ENCODE measurements around the gene CHN2. TPM values are rescaled to one million over a fixed set of nuclear protein-coding genes. Genes with fewer than 3 reads are reported as not detected.
"Not testable (repeated sequence)": the region's sequence is repeated elsewhere in the genome, so short reads cannot be mapped to it uniquely, and the experiment has no call there.

The CHN2 gene
- total RNA-seq, 2 donors from 2014 or later: 0.59 TPM; not detected in 1

GRCh38 chr7:29258951-29259350 is 64.4 kb downstream of the CHN2 start:
- DNase-seq (ENCODE audit: low spot score in 2 of 2): no peak
- no peaks in the 10 kb centered on the region for H3K36me3 Mint-ChIP-seq
- H3K9me3 Mint-ChIP-seq: no peaks in the 10 kb centered on the region
- no peak for ATAC-seq
- H3K27ac Mint-ChIP-seq: no peak overlapping the region

- Mint-ChIP-seq H3K27ac (no peak overlapping the region), H3K9me3 (peaks cover 7 to 15% of the 10 kb centered on the region in 2 donors), H3K36me3 (peaks cover 0 to 7% of the 10 kb centered on the region in 2 donors)
- DNase-seq (ENCODE audit: low spot score in 2 of 2) (no peak), ATAC-seq (no peak)
These were observed 67.8 kb downstream of the CHN2 start for GRCh38 chr7:29262191-29262917.

GRCh38 chr7:29263601-29264207 is 69.1 kb downstream of the CHN2 start:
- DNase-seq (ENCODE audit: low spot score in 2 of 2); H3K36me3 Mint-ChIP-seq; ATAC-seq; H3K27ac Mint-ChIP-seq: not testable (repeated sequence)
- peaks cover 7 to 15% of the 10 kb centered on the region in 2 donors for H3K9me3 Mint-ChIP-seq

- Mint-ChIP-seq H3K36me3 (peaks cover 0 to 7% of the 10 kb centered on the region in 2 donors), H3K9me3 (peaks cover 7 to 15% of the 10 kb centered on the region in 2 donors), H3K27ac (no peak overlapping the region)
- DNase-seq (ENCODE audit: low spot score in 2 of 2) (no peak), ATAC-seq (peak; percentile 82 to 94)
These were observed 70.8 kb downstream of the CHN2 start for GRCh38 chr7:29265208-29265923.

GRCh38 chr7:29269935-29270334 is 75.4 kb downstream of the CHN2 start:
- no peak for ATAC-seq
- peaks cover 7 to 14% of the 10 kb centered on the region in 2 donors for H3K9me3 Mint-ChIP-seq
- no peak overlapping the region for H3K27ac Mint-ChIP-seq
- peaks cover 0 to 7% of the 10 kb centered on the region in 2 donors for H3K36me3 Mint-ChIP-seq
- no peak for DNase-seq (ENCODE audit: low spot score in 2 of 2)

- DNase-seq (ENCODE audit: low spot score in 2 of 2): peak in 1 of 2 donors; percentile 18
- Mint-ChIP-seq H3K9me3 (peaks cover 0 to 6% of the 10 kb centered on the region in 2 donors), H3K36me3 (no peaks in the 10 kb centered on the region), H3K27ac (no peak overlapping the region)
- ATAC-seq: peak; percentile 62 to 86
These were observed 76.2 kb downstream of the CHN2 start for GRCh38 chr7:29270594-29271318.

GRCh38 chr7:29271319-29271658 is 76.7 kb downstream of the CHN2 start:
- ATAC-seq: no peak
- H3K36me3 Mint-ChIP-seq: no peaks in the 10 kb centered on the region
- peaks cover 0 to under 1% of the 10 kb centered on the region in 2 donors for H3K9me3 Mint-ChIP-seq
- no peak overlapping the region for H3K27ac Mint-ChIP-seq
- no peak for DNase-seq (ENCODE audit: low spot score in 2 of 2)

- H3K9me3 Mint-ChIP-seq: no peaks in the 10 kb centered on the region
- H3K27ac Mint-ChIP-seq: no peak overlapping the region
- no peak for ATAC-seq
- H3K36me3 Mint-ChIP-seq: no peaks in the 10 kb centered on the region
- no peak for DNase-seq (ENCODE audit: low spot score in 2 of 2)
These were observed 77.5 kb downstream of the CHN2 start for GRCh38 chr7:29272057-29272456.

- peaks cover 0 to 1% of the 10 kb centered on the region in 2 donors for H3K9me3 Mint-ChIP-seq
- H3K36me3 Mint-ChIP-seq: no peaks in the 10 kb centered on the region
- no peak overlapping the region for H3K27ac Mint-ChIP-seq
- DNase-seq (ENCODE audit: low spot score in 2 of 2) (no peak), ATAC-seq (no peak)
These were observed 79.8 kb downstream of the CHN2 start for GRCh38 chr7:29274146-29275017.

GRCh38 chr7:29275018-29275318 is 80.4 kb downstream of the CHN2 start:
- no peak overlapping the region for H3K27ac Mint-ChIP-seq
- H3K9me3 Mint-ChIP-seq: peaks cover 0 to 7% of the 10 kb centered on the region in 2 donors
- no peak for DNase-seq (ENCODE audit: low spot score in 2 of 2)
- no peak for ATAC-seq
- H3K36me3 Mint-ChIP-seq: no peaks in the 10 kb centered on the region

GRCh38 chr7:29275493-29275892 is 80.9 kb downstream of the CHN2 start:
- Mint-ChIP-seq H3K36me3 (no peaks in the 10 kb centered on the region), H3K27ac (no peak overlapping the region), H3K9me3 (peaks cover 0 to 7% of the 10 kb centered on the region in 2 donors)
- DNase-seq (ENCODE audit: low spot score in 2 of 2): no peak
- no peak for ATAC-seq

- DNase-seq (ENCODE audit: low spot score in 2 of 2) (no peak), ATAC-seq (no peak)
- H3K27ac Mint-ChIP-seq: no peak overlapping the region
- no peaks in the 10 kb centered on the region for H3K36me3 Mint-ChIP-seq
- H3K9me3 Mint-ChIP-seq: peaks cover 0 to 7% of the 10 kb centered on the region in 2 donors
These were observed 81.6 kb downstream of the CHN2 start for GRCh38 chr7:29276199-29276598.

- Mint-ChIP-seq H3K36me3 (no peaks in the 10 kb centered on the region), H3K27ac (no peak overlapping the region), H3K9me3 (peaks cover 0 to 7% of the 10 kb centered on the region in 2 donors)
- no peak for DNase-seq (ENCODE audit: low spot score in 2 of 2)
- ATAC-seq: no peak
These were observed 82.2 kb downstream of the CHN2 start for GRCh38 chr7:29276806-29277205.

- peaks cover 0 to 7% of the 10 kb centered on the region in 2 donors for H3K9me3 Mint-ChIP-seq
- ATAC-seq: peak; percentile 76 to 87
- no peak overlapping the region for H3K27ac Mint-ChIP-seq
- H3K36me3 Mint-ChIP-seq: no peaks in the 10 kb centered on the region
- no peak for DNase-seq (ENCODE audit: low spot score in 2 of 2)
These were observed 83.1 kb downstream of the CHN2 start for GRCh38 chr7:29277436-29278215.

GRCh38 chr7:29278337-29279069 is 83.9 kb downstream of the CHN2 start:
- no peak overlapping the region for H3K27ac Mint-ChIP-seq
- H3K9me3 Mint-ChIP-seq: peaks cover 0 to 7% of the 10 kb centered on the region in 2 donors
- no peaks in the 10 kb centered on the region for H3K36me3 Mint-ChIP-seq
- DNase-seq (ENCODE audit: low spot score in 2 of 2) (no peak), ATAC-seq (no peak)
